A549 (cell line): ENCODE data around the gene TCP11L1. TPM values are rescaled to one million over a fixed set of nuclear protein-coding genes. Genes with fewer than 3 reads are reported as not detected.
A peak's percentile ranks its signal among the peaks of the same experiment; 100 is the strongest.

Experiments used
- ATAC-seq, 2 experiments: fragments of 200-7000 bp in 1 of 2; fragments of >200 bp in 1 of 2; cut with Nextera tagmentation in 1 of 2; cut with Tn5 transposase in 1 of 2; 3 replicates each; pipeline versions ENCODE4 v1.8.0 to v1.9.1; 2018 to 2020; ENCODE audit warnings: mild to moderate bottlenecking in 1 of 2, moderate library complexity in 1 of 2
- CTCF ChIA-PET: fragments of 300-600 bp; sonication (Branson Sonifier 250); formaldehyde crosslinking; extraction: SDS; loops from one replicate; lab custom pipeline; 2021; ENCODE audit warnings: antibody characterized with exemption, inconsistent platforms; lab: Yijun Ruan, JAX
- POLR2A ChIA-PET: fragments of 350-600 bp; formaldehyde crosslinking; extraction: SDS; loops from one replicate; lab custom pipeline; 2021; ENCODE audit warnings: antibody characterized with exemption, inconsistent platforms; lab: Yijun Ruan, JAX
- DNase-seq, 2 experiments: peaks; one replicate each; pipeline versions ENCODE4 v3.0.0 to v3.0.0-alpha.2; 2011 to 2016; ENCODE audit warnings: low read depth in 1 of 2, low spot score in 1 of 2
- FAIRE-seq: peaks from 2 replicates; lab custom pipeline; 2011; peaks lifted over from hg19 to GRCh38; lab: Jason Lieb, UNC
- H3K27ac ChIP-seq, 2 experiments: fragments of >200 bp; sonication (Bioruptor Twin); formaldehyde crosslinking; 3 replicates each; pipeline ENCODE4 v1.5.1; 2016 to 2017
- H3K4me1 ChIP-seq: fragments of >200 bp; sonication (Bioruptor Twin); formaldehyde crosslinking; 3 replicates; pipeline ENCODE4 v1.6.1; 2016
- H3K4me2 ChIP-seq: fragments of >200 bp; sonication (Bioruptor Twin); formaldehyde crosslinking; 3 replicates; pipeline ENCODE4 v1.6.1; 2016
- H3K4me3 ChIP-seq: fragments of >200 bp; sonication (Bioruptor Twin); formaldehyde crosslinking; 3 replicates; pipeline ENCODE4 v1.5.1; 2016
- H3K9me3 ChIP-seq: fragments of >200 bp; sonication (Bioruptor Twin); formaldehyde crosslinking; 3 replicates; pipeline ENCODE4 v1.6.1; 2016
- CBX2 ChIP-seq: fragments of 200-600 bp; sonication (generic); IDR thresholded peaks from 2 replicates; pipeline ENCODE4 v1.6.1; 2016; ENCODE audit warnings: low read depth, mild to moderate bottlenecking, borderline replicate concordance
- CEBPB ChIP-seq, 2 experiments: fragments of >200 bp in 1 of 2; sonication (Bioruptor Twin) in 1 of 2; formaldehyde crosslinking in 1 of 2; IDR thresholded peaks; 2 replicates each; pipeline ENCODE4 v1.6.1; 2012 to 2016
- CHD4 ChIP-seq: fragments of 200-600 bp; sonication (generic); IDR thresholded peaks from 2 replicates; pipeline ENCODE4 v1.6.1; 2016; ENCODE audit warnings: antibody characterized with exemption, mild to moderate bottlenecking, borderline replicate concordance
- EHMT2 ChIP-seq: fragments of 200-600 bp; sonication (generic); IDR thresholded peaks from 2 replicates; pipeline ENCODE4 v1.6.1; 2016; ENCODE audit warnings: antibody characterized with exemption, low read depth, mild to moderate bottlenecking, moderate library complexity
- ESRRA ChIP-seq: fragments of 150-350 bp; IDR thresholded peaks from 2 replicates; pipeline ENCODE4 v1.6.1; 2014; ENCODE audit warnings: mild to moderate bottlenecking, low read length, borderline replicate concordance
- FOSB ChIP-seq: fragments of 250-450 bp; sonication (Bioruptor Pico); IDR thresholded peaks from 2 replicates; pipeline ENCODE4 v1.5.0; 2020; ENCODE audit warnings: mild to moderate bottlenecking, moderate library complexity
- HEYL ChIP-seq: fragments of 250-450 bp; sonication (Bioruptor Pico); IDR thresholded peaks from 2 replicates; pipeline ENCODE4 v1.8.0; 2021; ENCODE audit warnings: mild to moderate bottlenecking, moderate library complexity
- HOXA7 ChIP-seq: fragments of 250-450 bp; sonication (Bioruptor Pico); IDR thresholded peaks from 2 replicates; pipeline ENCODE4 v1.5.0; 2020; ENCODE audit warnings: mild to moderate bottlenecking, moderate library complexity
- HOXB5 ChIP-seq: fragments of 250-450 bp; sonication (Bioruptor Pico); IDR thresholded peaks from 2 replicates; pipeline ENCODE4 v1.5.0; 2020; ENCODE audit warnings: mild to moderate bottlenecking, moderate library complexity
- MAFK ChIP-seq: fragments of 450-650 bp; IDR thresholded peaks from 2 replicates; pipeline ENCODE4 v1.6.1; 2014; ENCODE audit not compliant: partially characterized antibody
- NR3C1 ChIP-seq: fragments of >200 bp; sonication (Bioruptor Twin); formaldehyde crosslinking; IDR thresholded peaks from 3 replicates; pipeline ENCODE4 v1.6.1; 2017
- POLR2AphosphoS2 ChIP-seq: conservative IDR thresholded peaks from 2 replicates; pipeline ENCODE4 v1.6.1; 2012; ENCODE audit warnings: low read length, improper control_type of control experiment, inconsistent platforms
- SMC3 ChIP-seq: fragments of >200 bp; sonication (Bioruptor Twin); formaldehyde crosslinking; IDR thresholded peaks from 3 replicates; pipeline ENCODE4 v1.6.1; 2018; ENCODE audit warnings: inconsistent platforms
- ZC3H11A ChIP-seq: fragments of 450-650 bp; IDR thresholded peaks from 2 replicates; pipeline ENCODE4 v1.6.1; 2014; ENCODE audit warnings: antibody characterized with exemption, mild to moderate bottlenecking
- WGBS: methylation state at CpG from one replicate; pipeline ENCODE4 v1.1.6; 2017; ENCODE audit errors: missing lambda C conversion rate; 5-methylcytosine and 5-hydroxymethylcytosine counted together
- polyA plus RNA-seq, 4 experiments: library from polyadenylated mRNA; depleted of rRNA in 3 of 4; stranded (reverse); fragments of >200 nt; fragmentation: RNase III in 1 of 4; extraction: RNeasy Plus Mini Kit Qiagen cat#74134 plus additional on column Dnase treatment in 1 of 4; gene quantifications; 2 replicates in 3 of 4; 3 replicates in 1 of 4; pipeline ENCODE4 v1.2.3, GENCODE V29; 2011 to 2017
- TF ChIP-seq, protein P1 (sequence below): fragments of 150-350 bp; IDR thresholded peaks from 2 replicates; pipeline ENCODE4 v1.6.1; 2014; ENCODE audit warnings: low read depth, mild to moderate bottlenecking, low read length
- TF ChIP-seq, protein P2 (sequence below): fragments of 250-450 bp; sonication (Bioruptor Pico); IDR thresholded peaks from 2 replicates; pipeline ENCODE4 v1.5.0; 2020; ENCODE audit warnings: low read depth, mild to moderate bottlenecking, moderate library complexity

Gene TCP11L1
- polyA plus RNA-seq, 2 of the 4 experiments (the other 2 are of a cell fraction) = 30.3 to 42.1 TPM

DNA sequence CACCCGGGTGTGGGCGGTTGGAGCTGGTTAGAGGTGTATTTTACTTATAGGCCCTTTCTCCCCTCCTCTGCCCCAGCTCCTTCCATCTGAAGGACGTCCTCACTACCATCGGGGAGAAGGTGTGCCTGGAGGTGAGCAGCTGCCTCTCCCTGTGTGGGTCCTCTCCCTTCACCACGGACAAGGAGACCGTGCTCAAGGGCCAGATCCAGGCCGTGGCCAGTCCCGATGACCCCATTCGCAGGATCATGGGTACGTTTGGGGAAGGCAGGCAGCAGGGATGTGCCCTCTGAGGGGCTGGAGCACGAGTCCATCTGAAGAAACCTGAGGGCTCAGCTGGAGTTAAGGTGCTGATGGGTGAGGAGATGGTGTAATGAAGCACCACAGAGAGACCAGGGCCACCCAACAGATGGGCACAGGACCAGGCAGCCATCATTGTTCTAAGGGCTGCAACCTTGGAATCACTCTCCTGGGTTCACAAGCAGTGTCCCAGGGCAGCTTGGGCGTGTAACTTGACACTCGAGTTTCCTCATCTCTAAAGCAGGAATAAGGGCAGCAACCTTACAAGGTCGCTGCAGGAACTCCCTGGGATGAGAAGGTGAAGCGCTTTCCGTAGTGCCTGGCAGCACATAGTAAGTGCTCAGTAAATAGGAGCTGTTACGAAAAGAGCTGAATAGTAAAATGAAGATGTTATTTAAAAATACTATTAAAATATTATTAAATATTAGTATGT lies 29.4 kb downstream of the TCP11L1 start:
- ChIA-PET CTCF (interaction anchor here (0.8 to 7.8 kb wide), 10 partner anchors 7 to 108 kb away, joined by 3 to 76 read pairs (median 4); no protein-coding TSS in a partner anchor), POLR2A (no interaction called here)
- no peaks in the 10 kb centered on the region for H3K9me3 ChIP-seq
- DNase-seq (no peak), ATAC-seq (no peak), FAIRE-seq (no peak)
- H3K4me2 ChIP-seq = no peak overlapping the region
- WGBS = 92% methylated on average over 15 of the region's 17 CpGs
- 0 out of 2 replicates have a peak, but pooled peaks have one; percentile 22 for TF ChIP-seq POLR2AphosphoS2
- TF ChIP-seq, protein P1, sequence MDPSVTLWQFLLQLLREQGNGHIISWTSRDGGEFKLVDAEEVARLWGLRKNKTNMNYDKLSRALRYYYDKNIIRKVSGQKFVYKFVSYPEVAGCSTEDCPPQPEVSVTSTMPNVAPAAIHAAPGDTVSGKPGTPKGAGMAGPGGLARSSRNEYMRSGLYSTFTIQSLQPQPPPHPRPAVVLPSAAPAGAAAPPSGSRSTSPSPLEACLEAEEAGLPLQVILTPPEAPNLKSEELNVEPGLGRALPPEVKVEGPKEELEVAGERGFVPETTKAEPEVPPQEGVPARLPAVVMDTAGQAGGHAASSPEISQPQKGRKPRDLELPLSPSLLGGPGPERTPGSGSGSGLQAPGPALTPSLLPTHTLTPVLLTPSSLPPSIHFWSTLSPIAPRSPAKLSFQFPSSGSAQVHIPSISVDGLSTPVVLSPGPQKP = no peak
- H3K4me1 ChIP-seq = peaks cover 22% of the 10 kb centered on the region
- H3K4me3 ChIP-seq = no peak overlapping the region
- peak overlapping the region in 1 of 2 experiments; percentile 7; a peak in 1 of 6 replicates for H3K27ac ChIP-seq

DNA sequence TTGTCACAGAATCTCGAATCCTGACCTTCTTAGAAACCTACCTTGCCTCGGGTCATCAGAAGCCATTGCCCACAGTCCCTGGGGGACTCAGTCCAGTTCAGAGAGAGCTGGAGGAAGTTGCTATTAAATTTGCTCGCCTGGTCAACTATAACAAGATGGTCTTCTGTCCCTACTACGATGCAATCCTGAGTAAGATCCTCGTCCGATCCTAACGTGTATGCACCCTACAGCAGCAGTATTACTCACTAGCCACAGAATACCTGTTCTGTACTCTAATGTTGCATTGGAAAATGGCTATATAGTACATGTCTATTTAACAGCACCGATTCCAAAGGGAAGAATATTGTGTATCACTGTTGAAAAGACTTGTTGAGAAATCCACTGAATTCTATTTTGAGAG lies 33.1 kb downstream of the TCP11L1 start:
- Histone ChIP-seq H3K9me3 (no peaks in the 10 kb centered on the region), H3K27ac (peak overlapping the region in 1 of 2 experiments; percentile 25; a peak in 1 of 6 replicates), H3K4me2 (no peak overlapping the region), H3K4me3 (no peak overlapping the region), H3K4me1 (peaks cover 5% of the 10 kb centered on the region; the same call in 1 of the 3 replicates)
- POLR2A ChIA-PET = no interaction called here
- DNase-seq (no peak), FAIRE-seq (no peak), ATAC-seq (no peak)
- TF ChIP-seq SMC3 = no peak
- no peak for TF ChIP-seq CHD4
- no peak for TF ChIP-seq FOSB
- TF ChIP-seq ZC3H11A = no peak
- no peak for TF ChIP-seq HOXB5 (CRISPR knock-in tag)
- WGBS = 83% methylated on average over 8 of the region's 8 CpGs
- CTCF ChIA-PET = interaction anchor here (0.5 to 1.4 kb wide), 3 partner anchors 15 to 263 kb away, joined by 3 to 4 read pairs (median 3); partner anchors contain the start of gene CSTF3

DNA sequence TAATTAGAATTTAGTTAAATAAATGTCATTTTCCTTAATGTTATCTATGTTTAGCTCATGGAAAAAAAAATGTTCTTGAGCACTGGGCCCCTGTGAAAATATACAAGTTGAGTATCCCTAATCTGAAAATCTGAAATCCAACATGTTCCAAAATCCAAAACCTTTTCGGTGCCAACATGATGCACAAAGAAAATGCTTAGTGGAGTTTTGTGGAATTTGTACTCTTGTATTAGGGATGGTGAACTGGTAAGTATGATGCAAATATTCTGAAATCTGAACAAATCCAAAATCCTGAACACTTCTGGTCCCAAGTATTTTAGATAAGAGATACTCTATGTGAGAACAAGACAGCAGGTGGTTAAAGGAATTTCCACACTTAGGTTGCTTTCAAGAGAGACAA lies 44.5 kb downstream of the TCP11L1 start:
- POLR2A ChIA-PET = no interaction called here
- Histone ChIP-seq H3K4me3 (no peak overlapping the region), H3K27ac (no peak overlapping the region)
- no peak for ATAC-seq
- TF ChIP-seq NR3C1 = no peak
- TF ChIP-seq, protein P1 = no peak
- TF ChIP-seq POLR2AphosphoS2 = no peak
- TF ChIP-seq EHMT2 = no peak
- no peak for TF ChIP-seq HEYL (CRISPR knock-in tag)
- TF ChIP-seq HOXA7 (CRISPR knock-in tag) = no peak
- TF ChIP-seq CEBPB (IDR thresholded peaks at IDR 0.05) = no peak
- TF ChIP-seq, protein P2, sequence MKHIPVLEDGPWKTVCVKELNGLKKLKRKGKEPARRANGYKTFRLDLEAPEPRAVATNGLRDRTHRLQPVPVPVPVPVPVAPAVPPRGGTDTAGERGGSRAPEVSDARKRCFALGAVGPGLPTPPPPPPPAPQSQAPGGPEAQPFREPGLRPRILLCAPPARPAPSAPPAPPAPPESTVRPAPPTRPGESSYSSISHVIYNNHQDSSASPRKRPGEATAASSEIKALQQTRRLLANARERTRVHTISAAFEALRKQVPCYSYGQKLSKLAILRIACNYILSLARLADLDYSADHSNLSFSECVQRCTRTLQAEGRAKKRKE (CRISPR knock-in tag) = no peak
- no peak for TF ChIP-seq CBX2
- TF ChIP-seq MAFK = no peak
- TF ChIP-seq ESRRA = no peak
- no peak for TF ChIP-seq FOSB
- TF ChIP-seq, all 56 proteins: peak for 0
- Histone ChIP-seq H3K4me2 (no peak overlapping the region), H3K9me3 (no peaks in the 10 kb centered on the region), H3K4me1 (0 out of 3 replicates have a peak, but pooled peaks cover 2% of the 10 kb centered on the region)
- no peak for DNase-seq
- CTCF ChIA-PET = interaction anchor here (1.1 to 1.7 kb wide), 4 partner anchors 10 to 44 kb away, joined by 3 to 8 read pairs (median 4); no protein-coding TSS in a partner anchor
- no peak for FAIRE-seq
- 79% methylated on average over 1 of the region's 1 CpG for WGBS
